Esophagus squamous epithelium (tissue), 5 donors: ENCODE data around the gene EHMT1. TPM values are rescaled to one million over a fixed set of nuclear protein-coding genes. Genes with fewer than 3 reads are reported as not detected.

Experiments
- DNase-seq: peaks from one replicate; lab custom pipeline; 2025; lab: John Stamatoyannopoulos, UW
- H3K27ac ChIP-seq, 4 donors: fragments of 200-600 bp; sonication (generic); one replicate each; pipeline ENCODE4 v1.5.1; 2016 to 2019; ENCODE audit warnings: mild to moderate bottlenecking in 1 of 4
- H3K27me3 ChIP-seq, 4 donors: fragments of 200-600 bp; sonication (generic); 1 replicate in 3 of 4; 2 replicates in 1 of 4; pipeline versions ENCODE4 v1.5.1 to v1.6.0; 2017 to 2021; ENCODE audit warnings: antibody characterized with exemption in 1 of 4
- H3K36me3 ChIP-seq, 3 donors: fragments of 200-600 bp; sonication (generic); one replicate each; pipeline ENCODE4 v1.5.1; 2016 to 2019
- H3K4me1 ChIP-seq, 3 donors: fragments of 200-600 bp; sonication (generic); one replicate each; pipeline ENCODE4 v1.5.1; 2017 to 2019
- H3K4me3 ChIP-seq, 4 donors: fragments of 200-600 bp; sonication (generic); 1 replicate in 3 of 4; 2 replicates in 1 of 4; pipeline ENCODE4 v1.5.1; 2016 to 2019; ENCODE audit warnings: mild to moderate bottlenecking in 2 of 4, moderate library complexity in 1 of 4
- H3K9me3 ChIP-seq, 3 donors: fragments of 200-600 bp; sonication (generic); one replicate each; pipeline ENCODE4 v1.5.1; 2016 to 2019
- POLR2A ChIP-seq, 4 donors: fragments of 450-650 bp; IDR thresholded peaks; one replicate each; pipeline ENCODE4 v1.6.1; 2017; ENCODE audit warnings: antibody characterized with exemption in 4 of 4, mild to moderate bottlenecking in 4 of 4, moderate library complexity in 3 of 4
- WGBS, 2 donors: methylation state at CpG; one replicate each; pipeline ENCODE4 v1.1.5; 2018; 5-methylcytosine and 5-hydroxymethylcytosine counted together
- intact Hi-C: fragments of 100-400 bp; cut with DNase I; formaldehyde crosslinking; loops from one replicate; pipeline ENCODE4 v1.15.0; 2022
- total RNA-seq, 4 donors: library from RNA; depleted of rRNA; stranded (reverse); fragments of >200 nt; gene quantifications; one replicate each; pipeline ENCODE4 v1.1.0, GENCODE V29; 2016
- TF ChIP-seq, protein P1 (sequence below), 6 experiments: fragments of 450-650 bp in 4 of 6; fragments of 200-600 bp in 2 of 6; sonication (generic) in 2 of 6; IDR thresholded peaks; one replicate each; pipeline ENCODE4 v1.5.1; 2016 to 2019; ENCODE audit warnings: antibody characterized with exemption in 6 of 6, mild to moderate bottlenecking in 4 of 6, moderate library complexity in 4 of 6
- donor health status: DM: yes; HTN: yes; CAD: no.

Gene EHMT1
- total RNA-seq, 4 donors from 2014 or later = 42.8 to 87.0 (median 65.0) TPM

DNA sequence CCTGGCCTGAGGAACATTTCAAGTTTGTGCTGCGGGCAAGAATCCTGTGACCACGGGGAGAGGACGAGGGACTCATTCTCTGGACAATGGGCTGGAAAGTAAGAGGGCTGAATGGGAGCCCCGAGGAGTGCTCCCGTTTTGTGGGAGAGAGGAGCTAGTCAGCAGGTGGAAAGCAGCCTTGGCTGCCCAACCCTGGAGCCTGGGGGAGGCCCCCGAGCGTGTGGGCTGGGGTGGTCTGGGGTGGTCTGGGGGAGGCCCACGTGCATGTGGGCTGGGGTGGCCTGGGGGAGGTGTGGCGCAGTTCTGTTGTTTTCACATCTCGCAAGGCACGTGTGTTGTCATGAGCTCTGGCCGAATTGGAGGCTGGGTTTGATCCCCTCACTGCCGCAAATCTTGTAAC, 27.5 kb downstream of the EHMT1 start:
- WGBS, 2 donors = 80 to 92% methylated on average over 9 to 10 of the region's 13 CpGs
- intact Hi-C loops = no loop called here
- TF ChIP-seq, protein P1, sequence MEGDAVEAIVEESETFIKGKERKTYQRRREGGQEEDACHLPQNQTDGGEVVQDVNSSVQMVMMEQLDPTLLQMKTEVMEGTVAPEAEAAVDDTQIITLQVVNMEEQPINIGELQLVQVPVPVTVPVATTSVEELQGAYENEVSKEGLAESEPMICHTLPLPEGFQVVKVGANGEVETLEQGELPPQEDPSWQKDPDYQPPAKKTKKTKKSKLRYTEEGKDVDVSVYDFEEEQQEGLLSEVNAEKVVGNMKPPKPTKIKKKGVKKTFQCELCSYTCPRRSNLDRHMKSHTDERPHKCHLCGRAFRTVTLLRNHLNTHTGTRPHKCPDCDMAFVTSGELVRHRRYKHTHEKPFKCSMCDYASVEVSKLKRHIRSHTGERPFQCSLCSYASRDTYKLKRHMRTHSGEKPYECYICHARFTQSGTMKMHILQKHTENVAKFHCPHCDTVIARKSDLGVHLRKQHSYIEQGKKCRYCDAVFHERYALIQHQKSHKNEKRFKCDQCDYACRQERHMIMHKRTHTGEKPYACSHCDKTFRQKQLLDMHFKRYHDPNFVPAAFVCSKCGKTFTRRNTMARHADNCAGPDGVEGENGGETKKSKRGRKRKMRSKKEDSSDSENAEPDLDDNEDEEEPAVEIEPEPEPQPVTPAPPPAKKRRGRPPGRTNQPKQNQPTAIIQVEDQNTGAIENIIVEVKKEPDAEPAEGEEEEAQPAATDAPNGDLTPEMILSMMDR (IDR thresholded peaks at IDR 0.05) = no peak
- TF ChIP-seq POLR2A (IDR thresholded peaks at IDR 0.05) = no peak
- H3K27me3 ChIP-seq = no peaks in the 10 kb centered on the region
- peaks cover 0 to 7% (median 0%) of the 10 kb centered on the region in 3 donors for H3K4me1 ChIP-seq
- H3K9me3 ChIP-seq = no peaks in the 10 kb centered on the region
- H3K36me3 ChIP-seq = peaks cover 0 to 65% (median 0%) of the 10 kb centered on the region in 3 donors
- H3K4me3 ChIP-seq = no peak overlapping the region
- no peak for DNase-seq
- H3K27ac ChIP-seq = no peak overlapping the region

DNA sequence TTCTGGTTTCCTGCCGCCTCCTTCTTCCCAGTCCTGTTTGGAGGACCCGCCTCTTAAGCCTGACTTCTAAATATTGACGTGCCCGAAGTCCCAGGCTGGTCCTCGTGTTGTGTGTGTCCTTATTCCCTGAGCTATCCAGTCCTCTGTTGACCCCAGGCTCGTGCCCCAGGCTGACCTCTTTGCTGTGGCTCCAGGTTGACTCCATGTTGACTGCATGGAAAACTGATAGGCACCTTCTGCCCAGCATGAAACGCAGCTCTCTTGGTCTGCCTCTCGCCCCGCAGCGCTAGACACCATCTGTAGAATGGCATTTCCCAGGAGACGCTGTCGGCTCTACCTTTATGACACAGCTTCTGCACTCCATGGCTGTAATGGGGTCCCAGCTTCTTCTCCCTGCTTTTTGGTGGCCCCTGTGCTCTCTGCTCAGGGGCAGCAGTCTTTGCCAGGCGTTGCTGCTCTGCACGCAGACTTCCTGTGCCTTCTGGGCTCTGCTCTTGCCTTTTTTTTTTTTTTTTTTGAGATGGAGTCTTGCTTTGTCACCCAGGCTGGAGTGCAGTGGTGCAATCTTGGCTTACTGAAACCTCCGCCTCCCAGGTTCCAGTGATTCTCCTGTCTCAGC, 28.4 kb downstream of the EHMT1 start:
- Histone ChIP-seq H3K9me3 (no peaks in the 10 kb centered on the region), H3K4me3 (peak overlapping the region in 1 of 4 donors; percentile 8), H3K36me3 (peaks cover 0 to 65% (median 0%) of the 10 kb centered on the region in 3 donors), H3K27ac (no peak overlapping the region), H3K27me3 (no peaks in the 10 kb centered on the region), H3K4me1 (peaks cover 0 to 7% (median 0%) of the 10 kb centered on the region in 3 donors)
- WGBS, 2 donors = 75 to 83% methylated on average over 12 to 15 of the region's 15 CpGs
- intact Hi-C loops = no loop called here
- DNase-seq = no peak
- TF ChIP-seq, protein P1 (IDR thresholded peaks at IDR 0.05) = no peak
- TF ChIP-seq POLR2A (IDR thresholded peaks at IDR 0.05) = no peak

DNA sequence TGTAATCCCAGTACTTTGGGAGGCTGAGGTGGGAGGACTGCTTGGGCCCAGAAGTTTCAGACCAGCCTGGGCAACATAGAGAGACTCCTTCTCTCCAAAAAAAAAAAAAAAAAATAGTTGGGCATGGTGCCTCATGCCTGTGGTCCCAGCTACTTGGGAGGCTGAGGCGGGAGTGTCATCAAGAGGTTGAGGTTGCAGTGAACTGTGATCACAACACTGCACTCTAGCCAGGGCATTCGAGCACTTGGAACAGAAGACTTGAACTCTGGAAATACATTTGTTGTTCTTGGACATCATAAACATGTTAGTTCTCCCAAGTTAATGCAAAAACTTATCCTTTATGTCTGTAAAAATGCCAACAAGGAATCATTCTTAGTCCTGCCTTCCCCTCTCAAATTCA, 29.6 kb downstream of the EHMT1 start:
- no peak overlapping the region for H3K4me3 ChIP-seq
- H3K36me3 ChIP-seq = peaks cover 0 to 73% (median 0%) of the 10 kb centered on the region in 3 donors
- H3K4me1 ChIP-seq = peaks cover 0 to 7% (median 0%) of the 10 kb centered on the region in 3 donors
- DNase-seq = no peak
- 70 to 79% methylated on average over 2 of the region's 2 CpGs for WGBS, 2 donors
- no peaks in the 10 kb centered on the region for H3K9me3 ChIP-seq
- H3K27me3 ChIP-seq = no peaks in the 10 kb centered on the region
- TF ChIP-seq POLR2A (IDR thresholded peaks at IDR 0.05) = no peak
- TF ChIP-seq, protein P1 (IDR thresholded peaks at IDR 0.05) = no peak
- intact Hi-C loops = no loop called here
- H3K27ac ChIP-seq = no peak overlapping the region

DNA sequence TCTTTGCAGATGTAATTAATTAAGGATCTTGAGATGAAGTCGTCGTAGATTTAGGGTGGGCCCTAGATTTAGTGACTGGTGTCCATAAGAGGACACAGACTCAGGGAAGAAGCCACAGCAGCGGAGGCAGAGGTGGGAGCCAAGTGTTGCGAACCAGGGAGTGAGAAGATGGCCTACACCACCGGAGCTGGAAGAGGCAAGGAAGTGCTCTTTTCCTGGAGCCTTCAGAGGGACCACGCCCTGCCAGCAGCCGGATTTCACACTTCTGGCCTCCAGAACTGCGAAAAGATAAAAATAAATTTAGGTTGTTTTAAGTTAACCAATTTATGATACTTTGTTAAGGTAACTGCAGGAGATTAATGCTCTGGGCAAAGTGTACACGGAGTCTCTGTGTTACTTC, 30.7 kb downstream of the EHMT1 start:
- Histone ChIP-seq H3K4me3 (no peak overlapping the region), H3K27me3 (no peaks in the 10 kb centered on the region), H3K36me3 (peaks cover 0 to 75% (median 0%) of the 10 kb centered on the region in 3 donors), H3K27ac (no peak overlapping the region), H3K4me1 (peaks cover 0 to 7% (median 0%) of the 10 kb centered on the region in 3 donors), H3K9me3 (no peaks in the 10 kb centered on the region)
- TF ChIP-seq, protein P1 (IDR thresholded peaks at IDR 0.05) = no peak
- no peak for TF ChIP-seq POLR2A (IDR thresholded peaks at IDR 0.05)
- DNase-seq = no peak
- intact Hi-C loops = no loop called here
- WGBS, 2 donors = 73 to 86% methylated on average over 9 of the region's 9 CpGs

DNA sequence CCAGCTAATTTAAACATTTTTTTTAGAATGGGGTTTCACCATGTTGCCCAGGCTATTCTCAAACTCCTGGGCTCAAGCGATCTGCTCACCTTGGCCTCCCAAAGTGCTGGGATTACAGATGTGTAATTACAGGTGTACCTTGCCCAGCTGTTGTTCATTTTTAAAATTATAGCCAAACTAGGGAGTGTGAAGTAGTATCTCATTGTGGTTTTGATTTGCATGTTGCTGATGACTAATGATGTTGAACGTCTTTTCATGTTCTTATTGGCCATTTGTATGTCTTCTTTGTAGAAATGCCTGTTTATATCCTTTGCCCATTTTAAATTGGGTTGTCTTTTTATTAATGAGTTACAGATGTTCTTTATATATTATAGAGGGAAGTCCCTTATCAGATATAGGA, 31.5 kb downstream of the EHMT1 start:
- DNase-seq = no peak
- TF ChIP-seq POLR2A (IDR thresholded peaks at IDR 0.05) = no peak
- TF ChIP-seq, protein P1 (IDR thresholded peaks at IDR 0.05) = no peak
- no peak overlapping the region for H3K27ac ChIP-seq
- peaks cover 0 to 7% (median 0%) of the 10 kb centered on the region in 3 donors for H3K4me1 ChIP-seq
- no peaks in the 10 kb centered on the region for H3K9me3 ChIP-seq
- no peak overlapping the region for H3K4me3 ChIP-seq
- peaks cover 0 to 82% (median 0%) of the 10 kb centered on the region in 3 donors for H3K36me3 ChIP-seq
- intact Hi-C loops = no loop called here
- WGBS, 2 donors = 44 to 67% methylated on average over 2 of the region's 2 CpGs
- H3K27me3 ChIP-seq = no peaks in the 10 kb centered on the region
